Neutrophil (primary cell): ENCODE measurements around the gene PPP1R37.

ENCODE experiments used
- H3K27ac ChIP-seq: fragments of 200-600 bp; sonication (generic); 2 replicates; pipeline ENCODE4 v1.5.1; 2016; ENCODE audit warnings: mild to moderate bottlenecking, moderate library complexity
- H3K27me3 ChIP-seq: fragments of 200-600 bp; sonication (generic); 2 replicates; pipeline ENCODE4 v1.6.0; 2016; ENCODE audit warnings: mild to moderate bottlenecking
- H3K36me3 ChIP-seq: fragments of 200-600 bp; sonication (generic); 2 replicates; pipeline ENCODE4 v1.5.1; 2017
- H3K4me1 ChIP-seq, 2 experiments: fragments of 200-600 bp in 1 of 2; sonication (generic) in 1 of 2; 1 replicate in 1 of 2; 2 replicates in 1 of 2; pipeline versions ENCODE4 v1.5.1 to v1.6.1; 2013 to 2016; ENCODE audit warnings: low read depth in 1 of 2, low read length in 1 of 2, mild to moderate bottlenecking in 1 of 2, moderate library complexity in 1 of 2; ENCODE audit not compliant: control insufficient read depth in 1 of 2, insufficient read depth in 1 of 2
- H3K4me3 ChIP-seq, 2 experiments: fragments of 200-600 bp in 1 of 2; sonication (generic) in 1 of 2; 1 replicate in 1 of 2; 2 replicates in 1 of 2; pipeline ENCODE4 v1.5.1; 2013 to 2016; ENCODE audit warnings: low read depth in 1 of 2, low read length in 1 of 2, mild to moderate bottlenecking in 1 of 2, moderate library complexity in 1 of 2
- H3K9me3 ChIP-seq: fragments of 200-600 bp; sonication (generic); 2 replicates; pipeline ENCODE4 v1.5.1; 2016
- TF ChIP-seq, protein P1 (sequence below): fragments of 200-600 bp; sonication (generic); IDR thresholded peaks from 2 replicates; pipeline ENCODE4 v1.5.1; 2016; ENCODE audit warnings: antibody characterized with exemption

PPP1R37 gene

DNA sequence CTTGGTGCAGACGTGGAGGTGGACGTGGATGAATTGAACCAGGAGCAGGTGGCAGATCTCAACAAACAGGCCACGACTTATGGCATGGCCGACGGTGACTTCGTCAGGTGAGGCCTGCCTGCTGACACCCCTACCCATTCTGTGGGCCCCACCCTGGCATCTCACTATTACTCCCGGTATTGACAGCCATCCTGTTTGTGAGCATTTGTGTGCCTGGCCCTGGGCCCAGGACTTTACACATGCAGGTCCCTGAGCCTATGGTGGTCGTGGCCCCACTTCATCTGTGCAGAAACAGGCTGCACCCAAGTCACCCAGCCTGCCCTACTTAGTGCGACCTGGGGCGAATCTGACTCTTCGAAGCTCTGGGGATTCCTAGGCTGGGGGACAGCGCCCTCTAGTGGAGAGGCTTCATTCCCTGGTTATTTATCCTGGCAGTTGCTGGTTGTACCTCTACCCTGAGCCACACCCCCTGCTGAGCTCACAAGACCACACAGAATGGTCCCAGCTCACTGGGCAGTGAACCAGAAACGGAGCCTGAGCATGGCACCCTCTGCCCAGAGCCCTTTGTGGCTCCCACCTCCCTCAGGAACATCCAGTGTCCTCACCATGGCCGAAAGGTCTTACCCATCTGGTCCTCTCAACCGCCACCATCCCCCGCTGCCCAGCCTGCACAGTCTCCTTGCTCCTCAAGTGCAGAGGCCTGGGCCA, 33.6 kb upstream of the PPP1R37 start:
- Histone ChIP-seq H3K36me3 (peaks cover 98% of the 10 kb centered on the region), H3K4me3 (no peak overlapping the region)

DNA sequence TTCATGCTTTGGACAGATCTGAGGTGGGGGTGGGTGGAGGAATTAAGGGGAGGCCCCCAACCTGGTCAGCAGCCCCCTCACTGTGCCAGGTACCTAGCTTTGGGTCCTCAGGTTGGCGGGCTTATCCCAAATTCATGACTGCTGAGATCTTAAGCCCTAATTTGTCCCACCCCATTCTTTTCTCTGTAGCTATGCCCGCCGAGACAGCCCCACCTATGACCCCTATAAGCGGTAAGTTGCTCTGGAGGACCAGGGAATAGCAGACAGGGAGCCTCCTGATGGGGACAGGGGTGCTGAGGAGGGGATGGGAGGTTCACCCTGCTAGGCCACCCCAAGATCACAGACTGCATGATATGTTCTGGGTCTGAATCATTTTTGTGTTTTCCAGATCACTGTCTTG, 31.0 kb upstream of the PPP1R37 start:
- peaks cover 98% of the 10 kb centered on the region for H3K36me3 ChIP-seq
- no peak overlapping the region for H3K4me3 ChIP-seq
- TF ChIP-seq, protein P1, sequence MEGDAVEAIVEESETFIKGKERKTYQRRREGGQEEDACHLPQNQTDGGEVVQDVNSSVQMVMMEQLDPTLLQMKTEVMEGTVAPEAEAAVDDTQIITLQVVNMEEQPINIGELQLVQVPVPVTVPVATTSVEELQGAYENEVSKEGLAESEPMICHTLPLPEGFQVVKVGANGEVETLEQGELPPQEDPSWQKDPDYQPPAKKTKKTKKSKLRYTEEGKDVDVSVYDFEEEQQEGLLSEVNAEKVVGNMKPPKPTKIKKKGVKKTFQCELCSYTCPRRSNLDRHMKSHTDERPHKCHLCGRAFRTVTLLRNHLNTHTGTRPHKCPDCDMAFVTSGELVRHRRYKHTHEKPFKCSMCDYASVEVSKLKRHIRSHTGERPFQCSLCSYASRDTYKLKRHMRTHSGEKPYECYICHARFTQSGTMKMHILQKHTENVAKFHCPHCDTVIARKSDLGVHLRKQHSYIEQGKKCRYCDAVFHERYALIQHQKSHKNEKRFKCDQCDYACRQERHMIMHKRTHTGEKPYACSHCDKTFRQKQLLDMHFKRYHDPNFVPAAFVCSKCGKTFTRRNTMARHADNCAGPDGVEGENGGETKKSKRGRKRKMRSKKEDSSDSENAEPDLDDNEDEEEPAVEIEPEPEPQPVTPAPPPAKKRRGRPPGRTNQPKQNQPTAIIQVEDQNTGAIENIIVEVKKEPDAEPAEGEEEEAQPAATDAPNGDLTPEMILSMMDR = no peak
- no peak overlapping the region for H3K27ac ChIP-seq
- H3K9me3 ChIP-seq = no peaks in the 10 kb centered on the region
- no peaks in the 10 kb centered on the region for H3K27me3 ChIP-seq
- no peaks in the 10 kb centered on the region for H3K4me1 ChIP-seq

More for the DNA sequence above, 33.6 kb upstream of the PPP1R37 start:
- Histone ChIP-seq H3K4me1 (no peaks in the 10 kb centered on the region), H3K27me3 (no peaks in the 10 kb centered on the region), H3K27ac (no peak overlapping the region), H3K9me3 (no peaks in the 10 kb centered on the region)
- TF ChIP-seq, protein P1 = peak; percentile 77

DNA sequence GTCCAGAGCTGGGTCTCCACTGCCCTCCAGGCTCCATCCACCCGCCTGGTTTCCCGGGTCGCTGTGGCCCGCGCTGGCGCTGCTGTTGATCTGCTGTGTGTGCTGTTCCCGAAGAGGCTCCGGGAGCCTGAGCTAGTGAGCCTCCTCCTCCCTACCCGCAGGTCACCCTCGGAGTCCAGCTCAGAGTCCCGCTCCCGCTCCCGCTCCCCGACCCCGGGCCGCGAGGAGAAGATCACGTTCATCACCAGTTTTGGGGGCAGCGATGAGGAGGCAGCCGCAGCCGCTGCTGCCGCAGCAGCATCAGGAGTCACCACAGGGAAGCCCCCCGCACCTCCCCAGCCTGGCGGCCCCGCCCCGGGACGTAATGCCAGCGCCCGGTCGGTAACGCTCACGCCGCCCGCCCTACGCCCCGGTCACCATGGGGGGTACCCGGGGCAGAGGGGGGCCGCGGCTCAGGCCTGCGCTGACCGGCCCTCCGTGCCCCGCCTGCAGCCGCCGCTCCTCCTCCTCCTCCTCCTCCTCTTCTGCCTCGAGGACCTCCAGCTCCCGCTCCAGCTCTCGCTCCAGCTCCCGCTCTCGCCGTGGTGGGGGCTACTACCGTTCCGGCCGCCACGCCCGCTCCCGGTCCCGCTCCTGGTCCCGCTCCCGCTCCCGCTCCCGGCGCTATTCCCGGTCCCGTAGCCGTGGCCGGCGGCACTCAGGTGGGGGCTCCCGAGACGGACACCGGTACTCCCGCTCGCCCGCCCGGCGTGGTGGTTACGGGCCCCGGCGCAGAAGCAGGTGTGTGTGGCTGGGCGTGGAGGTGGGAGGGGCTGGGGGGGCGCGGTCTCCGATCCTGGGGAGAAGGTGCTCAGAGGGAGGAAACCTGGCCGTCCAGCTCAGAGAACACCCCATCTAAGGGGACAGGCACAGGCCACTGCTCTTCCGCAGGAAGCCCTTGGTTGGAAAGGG, 28.9 kb upstream of the PPP1R37 start:
- H3K27ac ChIP-seq = no peak overlapping the region
- no peaks in the 10 kb centered on the region for H3K9me3 ChIP-seq
- H3K36me3 ChIP-seq = peaks cover 98% of the 10 kb centered on the region
- no peaks in the 10 kb centered on the region for H3K4me1 ChIP-seq
- no peaks in the 10 kb centered on the region for H3K27me3 ChIP-seq
- no peak overlapping the region for H3K4me3 ChIP-seq
- TF ChIP-seq, protein P1 = no peak

DNA sequence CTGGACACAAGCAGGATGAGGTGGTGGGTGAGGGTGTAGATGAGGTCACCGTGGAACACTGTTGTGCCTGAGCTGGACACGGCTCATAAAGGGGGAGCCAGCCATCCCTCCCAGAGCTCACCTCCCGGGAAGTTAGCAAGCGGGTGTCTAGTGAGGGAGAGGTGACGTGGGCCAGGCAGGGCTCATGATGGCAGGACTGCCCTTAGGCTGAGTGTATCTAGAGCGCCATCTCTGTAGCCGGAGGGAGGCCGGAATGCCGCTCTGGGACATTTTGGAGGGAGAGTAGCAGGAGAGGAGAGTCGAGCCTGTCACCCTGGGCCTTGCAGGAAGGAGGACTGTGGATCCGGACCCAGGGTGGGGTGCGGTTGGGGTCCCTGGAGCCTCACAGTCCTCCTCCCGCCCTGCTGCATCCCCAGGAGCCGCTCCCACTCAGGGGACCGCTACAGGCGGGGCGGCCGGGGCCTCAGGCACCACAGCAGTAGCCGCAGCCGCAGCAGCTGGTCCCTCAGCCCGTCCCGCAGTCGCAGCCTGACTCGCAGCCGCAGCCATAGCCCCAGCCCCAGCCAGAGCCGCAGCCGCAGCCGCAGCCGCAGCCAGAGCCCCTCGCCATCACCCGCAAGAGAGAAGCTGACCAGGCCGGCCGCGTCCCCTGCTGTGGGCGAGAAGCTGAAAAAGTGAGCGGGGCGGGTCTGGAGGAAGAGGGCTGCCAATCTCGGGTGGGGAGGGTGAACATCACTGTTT, 25.9 kb upstream of the PPP1R37 start:
- Histone ChIP-seq H3K27ac (no peak overlapping the region), H3K9me3 (no peaks in the 10 kb centered on the region), H3K27me3 (no peaks in the 10 kb centered on the region), H3K4me1 (no peaks in the 10 kb centered on the region), H3K36me3 (peaks cover 98% of the 10 kb centered on the region), H3K4me3 (no peak overlapping the region)
- TF ChIP-seq, protein P1 = no peak

DNA sequence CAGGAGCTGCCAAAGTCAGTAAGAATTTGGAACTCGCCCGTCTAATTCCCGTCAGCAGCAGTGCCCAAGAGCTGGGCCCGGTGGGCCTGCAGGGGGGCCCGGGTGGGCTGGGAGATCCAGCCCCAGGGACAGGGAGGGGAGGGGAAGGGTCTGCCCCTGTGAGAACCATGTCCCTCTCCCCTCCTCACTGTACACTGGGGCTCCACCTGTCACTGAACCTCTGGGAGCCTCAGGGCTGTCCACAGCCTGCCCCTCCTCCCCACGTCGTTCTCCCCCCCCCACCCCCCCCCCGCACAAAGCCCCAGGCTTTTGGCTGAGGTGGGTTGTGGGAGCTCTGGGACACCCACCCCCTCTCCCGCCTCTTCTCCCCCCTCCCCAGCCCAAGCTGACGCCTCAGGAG, 24.9 kb upstream of the PPP1R37 start:
- Histone ChIP-seq H3K36me3 (peaks cover 98% of the 10 kb centered on the region), H3K27ac (no peak overlapping the region)

More for the DNA sequence above, 24.9 kb upstream of the PPP1R37 start:
- Histone ChIP-seq H3K4me1 (no peaks in the 10 kb centered on the region), H3K4me3 (no peak overlapping the region), H3K27me3 (no peaks in the 10 kb centered on the region), H3K9me3 (no peaks in the 10 kb centered on the region)
- TF ChIP-seq, protein P1 = no peak
